ENCODE results near the gene ZC3H10.

Gene ZC3H10

GRCh38 chr12:56172839-56173238 is 54.8 kb downstream of the ZC3H10 start:
- Histone ChIP-seq H3K9me3 (replicated peaks; ENCODE audit: low read length) (no peaks in the 10 kb centered on the region), H3K4me2 (ENCODE audit: low read length) (no peak overlapping the region), H3K27me3 (ENCODE audit: control insufficient read depth, insufficient read depth, low read length) (no peaks in the 10 kb centered on the region), H3K36me3 (ENCODE audit: insufficient read depth, low read length) (peaks cover 66% of the 10 kb centered on the region), H3K9ac (ENCODE audit: low read depth, low read length) (no peak overlapping the region), H3K4me3 (ENCODE audit: low read length) (no peak overlapping the region), H3K4me1 (ENCODE audit: control insufficient read depth, insufficient read depth, low read length) (no peaks in the 10 kb centered on the region)

Data from skeletal muscle satellite cell (primary cell).